GM23338 (cell line): ENCODE measurements around the gene NRG3. TPM values are rescaled to one million over a fixed set of nuclear protein-coding genes. Genes with fewer than 3 reads are reported as not detected.
"Not testable (repeated sequence)": the region's sequence is repeated elsewhere in the genome, so short reads cannot be mapped to it uniquely, and the experiment has no call there.

Experiments used
- ATAC-seq: fragments of 200-7000 bp; cut with Tn5 transposase; 3 replicates; pipeline ENCODE4 v1.9.1; 2020
- DNase-seq: peaks from one replicate; pipeline ENCODE4 v3.0.0-alpha.2; 2015; ENCODE audit warnings: low spot score
- H2AFZ ChIP-seq: fragments of 200-600 bp; sonication (generic); 2 replicates; pipeline ENCODE4 v1.8.0; 2016; ENCODE audit warnings: antibody characterized with exemption, mild to moderate bottlenecking, moderate library complexity
- H3F3A ChIP-seq: fragments of 200-600 bp; sonication (generic); replicated peaks from 2 replicates; pipeline ENCODE4 v1.8.0; 2017; ENCODE audit warnings: antibody characterized with exemption, mixed run types, low read depth
- H3K27ac ChIP-seq: fragments of 200-600 bp; sonication (generic); 2 replicates; pipeline ENCODE4 v1.6.1; 2016; ENCODE audit warnings: low read depth
- H3K27me3 ChIP-seq: fragments of 200-600 bp; sonication (generic); 2 replicates; pipeline ENCODE4 v1.8.0; 2016; ENCODE audit warnings: mild to moderate bottlenecking, mixed run types, moderate library complexity; ENCODE audit not compliant: insufficient read depth
- H3K36me3 ChIP-seq: fragments of 200-600 bp; sonication (generic); 2 replicates; pipeline ENCODE4 v1.8.0; 2016; ENCODE audit warnings: mild to moderate bottlenecking; ENCODE audit not compliant: insufficient read depth
- H3K4me1 ChIP-seq: fragments of 200-600 bp; sonication (generic); 2 replicates; pipeline ENCODE4 v1.8.0; 2016; ENCODE audit warnings: mild to moderate bottlenecking, moderate library complexity; ENCODE audit not compliant: insufficient read depth
- H3K4me2 ChIP-seq: fragments of 200-600 bp; sonication (generic); 2 replicates; pipeline ENCODE4 v1.7.1; 2017; ENCODE audit warnings: mixed run types
- H3K4me3 ChIP-seq: fragments of 200-600 bp; sonication (generic); 2 replicates; pipeline ENCODE4 v1.6.1; 2016; ENCODE audit warnings: mixed run types
- H3K79me2 ChIP-seq: fragments of 200-600 bp; sonication (generic); replicated peaks from 2 replicates; pipeline ENCODE4 v1.8.0; 2017; ENCODE audit warnings: mild to moderate bottlenecking; ENCODE audit not compliant: insufficient read depth
- H3K9me2 ChIP-seq: fragments of 200-600 bp; sonication (generic); 2 replicates; pipeline ENCODE4 v1.8.0; 2017; ENCODE audit not compliant: insufficient read depth
- H4K20me1 ChIP-seq: fragments of 200-600 bp; sonication (generic); replicated peaks from 2 replicates; pipeline ENCODE4 v1.8.0; 2017; ENCODE audit warnings: mild to moderate bottlenecking; ENCODE audit not compliant: insufficient read depth
- H3K27ac Mint-ChIP-seq: 2 replicates; pipeline ENCODE4 v1.8.0; 2020; ENCODE audit warnings: inconsistent platforms, mild to moderate bottlenecking, moderate library complexity, mixed read lengths
- H3K27me3 Mint-ChIP-seq: 3 replicates; pipeline ENCODE4 v1.8.0; 2022; ENCODE audit warnings: low read depth, mild to moderate bottlenecking, moderate library complexity, mixed read lengths, inconsistent platforms; ENCODE audit not compliant: insufficient read depth, poor library complexity
- H3K36me3 Mint-ChIP-seq: 3 replicates; pipeline ENCODE4 v1.8.0; 2021; ENCODE audit warnings: low read depth, mild to moderate bottlenecking, inconsistent platforms, moderate library complexity, mixed read lengths
- H3K4me1 Mint-ChIP-seq: 3 replicates; pipeline ENCODE4 v1.8.0; 2020; ENCODE audit warnings: mild to moderate bottlenecking, inconsistent platforms, mixed read lengths
- H3K4me3 Mint-ChIP-seq: 3 replicates; pipeline ENCODE4 v1.8.0; 2021; ENCODE audit warnings: moderate library complexity, mild to moderate bottlenecking, inconsistent platforms, mixed read lengths
- H3K9me3 Mint-ChIP-seq: 3 replicates; pipeline ENCODE4 v1.8.0; 2020; ENCODE audit warnings: moderate library complexity, mild to moderate bottlenecking, inconsistent platforms, mixed read lengths
- CREB1 ChIP-seq: fragments of 250-450 bp; sonication (Bioruptor Pico); IDR thresholded peaks from 2 replicates; pipeline ENCODE4 v1.5.0; 2020; ENCODE audit warnings: low read depth, mild to moderate bottlenecking, moderate library complexity
- CTCF ChIP-seq, 2 experiments: fragments of 200-600 bp in 1 of 2; sonication (generic) in 1 of 2; conservative IDR thresholded peaks; 2 replicates each; pipeline versions ENCODE4 v1.5.1 to v1.6.1; 2016 to 2017; ENCODE audit warnings: antibody characterized with exemption in 2 of 2, low read depth in 2 of 2, mild to moderate bottlenecking in 2 of 2, moderate library complexity in 1 of 2
- ETS1 ChIP-seq: IDR thresholded peaks from 2 replicates; pipeline ENCODE4 v1.6.1; 2016; ENCODE audit warnings: antibody characterized with exemption
- EZH2 ChIP-seq: fragments of 200-600 bp; sonication (generic); IDR thresholded peaks from one replicate; pipeline ENCODE4 v1.8.0; 2017; ENCODE audit warnings: antibody characterized with exemption, mild to moderate bottlenecking, low read depth; ENCODE audit not compliant: unreplicated experiment
- EZH2phosphoT487 ChIP-seq: fragments of 200-600 bp; sonication (generic); IDR thresholded peaks from one replicate; pipeline ENCODE4 v1.8.1; 2018; ENCODE audit warnings: antibody characterized with exemption; ENCODE audit not compliant: unreplicated experiment
- JUNB ChIP-seq: IDR thresholded peaks from one replicate; pipeline ENCODE4 v1.6.1; 2016; ENCODE audit warnings: antibody characterized with exemption; ENCODE audit not compliant: unreplicated experiment
- POLR2AphosphoS5 ChIP-seq: IDR thresholded peaks from 2 replicates; pipeline ENCODE4 v1.6.1; 2016; ENCODE audit warnings: antibody characterized with exemption, low read depth
- REST ChIP-seq: IDR thresholded peaks from one replicate; pipeline ENCODE4 v1.6.1; 2018; ENCODE audit warnings: antibody characterized with exemption; ENCODE audit not compliant: unreplicated experiment
- STAT1 ChIP-seq: IDR thresholded peaks from one replicate; pipeline ENCODE4 v1.6.1; 2016; ENCODE audit warnings: antibody characterized with exemption; ENCODE audit not compliant: unreplicated experiment
- ZNF114 ChIP-seq: fragments of 250-450 bp; sonication (Bioruptor Pico); IDR thresholded peaks from 2 replicates; pipeline ENCODE4 v1.5.0; 2020; ENCODE audit warnings: mild to moderate bottlenecking, moderate library complexity
- ZNF331 ChIP-seq: fragments of 250-450 bp; sonication (Bioruptor Pico); IDR thresholded peaks from 2 replicates; pipeline ENCODE4 v1.5.0; 2020; ENCODE audit warnings: low read depth, mild to moderate bottlenecking, moderate library complexity
- ZNF462 ChIP-seq: fragments of 250-450 bp; sonication (Bioruptor Pico); IDR thresholded peaks from 2 replicates; pipeline ENCODE4 v1.5.0; 2020; ENCODE audit warnings: mild to moderate bottlenecking, moderate library complexity
- polyA plus RNA-seq: library from polyadenylated mRNA; unstranded; fragments of >200 nt; fragmentation: Nextera tagmentation; extraction: Ambion mirVana; gene quantifications from 2 replicates; pipeline ENCODE4 v1.2.1, GENCODE V29; 2016
- total RNA-seq: library from RNA; depleted of rRNA; stranded (reverse); fragments of >200 nt; shearing (Covaris generic); gene quantifications from 2 replicates; pipeline ENCODE4 v1.2.3, GENCODE V29; 2014

Gene NRG3
- total and polyA plus RNA-seq, 2 experiments from 2014 or later = 1.9 to 3.9 TPM

GRCh38 chr10:82056391-82056790 is 181.4 kb downstream of the NRG3 start:
- H3K9me3 Mint-ChIP-seq = no peaks in the 10 kb centered on the region
- no peaks in the 10 kb centered on the region for H3K9me2 ChIP-seq
- no peak overlapping the region for H3K27ac Mint-ChIP-seq
- TF ChIP-seq ETS1 (no peak), JUNB (no peak), EZH2phosphoT487 (no peak), REST (no peak), ZNF114 (CRISPR knock-in tag) (no peak), POLR2AphosphoS5 (no peak), ZNF331 (no peak), STAT1 (no peak), CTCF (conservative IDR thresholded peaks at IDR 0.05; ENCODE audit: low read depth in 2 of 2) (no peak), EZH2 (no peak), CREB1 (CRISPR knock-in tag) (no peak), ZNF462 (no peak)
- H3K4me3 ChIP-seq = no peak overlapping the region
- no peaks in the 10 kb centered on the region for H3K4me1 ChIP-seq
- H3K4me1 Mint-ChIP-seq = no peaks in the 10 kb centered on the region
- no peaks in the 10 kb centered on the region for H3K27me3 Mint-ChIP-seq
- DNase-seq (no peak), ATAC-seq (no peak)
- no peaks in the 10 kb centered on the region for H3K36me3 ChIP-seq
- no peaks in the 10 kb centered on the region for H4K20me1 ChIP-seq
- H3F3A ChIP-seq = no peaks in the 10 kb centered on the region
- H3K27me3 ChIP-seq = no peaks in the 10 kb centered on the region
- H2AFZ ChIP-seq = no peak overlapping the region
- no peaks in the 10 kb centered on the region for H3K36me3 Mint-ChIP-seq
- H3K4me2 ChIP-seq = no peak overlapping the region
- no peaks in the 10 kb centered on the region for H3K79me2 ChIP-seq
- no peak overlapping the region for H3K4me3 Mint-ChIP-seq
- H3K27ac ChIP-seq = no peak overlapping the region

GRCh38 chr10:82067192-82067591 is 192.2 kb downstream of the NRG3 start:
- H3K27ac Mint-ChIP-seq, H3K36me3 Mint-ChIP-seq, H3K4me3 ChIP-seq, H3K4me3 Mint-ChIP-seq, H3F3A ChIP-seq, H3K27ac ChIP-seq, H3K9me2 ChIP-seq, H2AFZ ChIP-seq, H3K27me3 ChIP-seq, H3K79me2 ChIP-seq, H3K36me3 ChIP-seq, H4K20me1 ChIP-seq, H3K9me3 Mint-ChIP-seq, H3K27me3 Mint-ChIP-seq: not testable (repeated sequence)
- H3K4me1 Mint-ChIP-seq = peaks cover 25% of the 10 kb centered on the region
- peaks cover 15% of the 10 kb centered on the region for H3K4me1 ChIP-seq
- DNase-seq (peak; percentile 35), ATAC-seq (peak; percentile 82)
- H3K4me2 ChIP-seq = peak overlapping the region; percentile 18; the same call in 1 of the 2 replicates
